ENCODE results near the gene MC1R.
"Not testable (repeated sequence)": the region's sequence is repeated elsewhere in the genome, so short reads cannot be mapped to it uniquely, and the experiment has no call there.

The MC1R gene

DNA sequence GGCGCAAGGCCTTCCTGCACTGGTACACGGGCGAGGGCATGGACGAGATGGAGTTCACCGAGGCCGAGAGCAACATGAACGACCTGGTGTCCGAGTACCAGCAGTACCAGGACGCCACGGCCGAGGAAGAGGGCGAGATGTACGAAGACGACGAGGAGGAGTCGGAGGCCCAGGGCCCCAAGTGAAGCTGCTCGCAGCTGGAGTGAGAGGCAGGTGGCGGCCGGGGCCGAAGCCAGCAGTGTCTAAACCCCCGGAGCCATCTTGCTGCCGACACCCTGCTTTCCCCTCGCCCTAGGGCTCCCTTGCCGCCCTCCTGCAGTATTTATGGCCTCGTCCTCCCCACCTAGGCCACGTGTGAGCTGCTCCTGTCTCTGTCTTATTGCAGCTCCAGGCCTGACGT, 17.0 kb downstream of the MC1R start:
- DNase-seq, result not testable (repeated sequence)

DNA sequence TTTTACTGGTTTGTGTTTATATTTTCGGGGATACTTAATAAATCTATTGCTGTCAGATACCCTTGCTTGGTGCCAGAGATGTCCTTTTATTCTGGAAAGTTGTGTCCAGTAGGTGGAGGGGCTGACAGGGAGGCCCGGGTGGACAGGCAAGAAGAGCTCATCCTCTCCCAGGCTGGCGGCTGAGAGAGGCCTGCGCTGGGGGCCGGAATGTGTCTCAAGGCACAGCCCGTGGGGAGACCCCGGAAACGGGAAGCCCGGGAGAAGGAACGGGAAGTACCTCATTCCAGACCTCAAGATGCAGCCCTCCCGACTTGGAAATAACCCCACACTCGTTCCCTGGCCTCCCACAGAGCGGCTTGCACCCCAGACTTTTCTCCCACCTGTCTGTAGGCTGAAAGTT, 17.4 kb downstream of the MC1R start:
- no peak for DNase-seq

DNA sequence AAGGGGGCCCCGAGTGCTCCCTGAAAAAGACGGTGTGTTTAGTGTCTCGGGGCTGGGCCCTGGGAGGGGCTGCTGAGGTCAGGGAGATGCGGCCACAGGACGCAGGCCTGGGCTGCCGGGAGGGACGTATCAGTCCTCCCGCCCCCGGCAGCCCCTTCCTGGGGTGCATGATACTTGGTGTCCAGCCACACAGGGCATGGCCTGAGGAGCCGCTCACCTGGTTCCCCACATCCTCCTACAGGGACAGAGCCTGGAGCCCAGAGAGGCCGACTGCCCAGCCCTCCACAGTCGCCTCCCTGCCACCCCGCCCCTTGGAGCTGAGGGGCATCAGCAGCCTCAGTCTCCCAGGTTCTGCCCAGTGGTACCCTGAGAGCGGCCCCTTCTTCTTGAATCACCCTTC, 17.8 kb downstream of the MC1R start:
- no peak for DNase-seq

DNA sequence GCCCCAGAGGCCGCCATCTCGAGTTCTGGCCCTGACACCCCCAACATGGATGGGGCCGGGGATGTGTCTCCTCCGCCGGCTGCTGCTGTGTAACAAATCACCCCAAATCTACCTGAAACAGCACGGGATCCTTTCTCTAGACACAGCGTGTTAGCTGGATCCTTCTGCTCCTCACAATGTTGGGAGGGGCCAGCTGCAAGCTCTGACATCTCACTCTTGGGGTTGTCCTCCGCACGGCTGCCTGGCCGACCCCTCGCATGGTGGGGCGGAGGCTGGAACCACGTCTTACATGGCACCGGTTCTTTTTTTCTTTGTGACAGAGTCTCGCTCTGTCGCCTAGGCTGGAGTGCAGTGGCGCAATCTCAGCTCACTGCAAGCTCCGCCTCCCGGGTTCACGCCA, 18.3 kb downstream of the MC1R start:
- no peak for DNase-seq

DNA sequence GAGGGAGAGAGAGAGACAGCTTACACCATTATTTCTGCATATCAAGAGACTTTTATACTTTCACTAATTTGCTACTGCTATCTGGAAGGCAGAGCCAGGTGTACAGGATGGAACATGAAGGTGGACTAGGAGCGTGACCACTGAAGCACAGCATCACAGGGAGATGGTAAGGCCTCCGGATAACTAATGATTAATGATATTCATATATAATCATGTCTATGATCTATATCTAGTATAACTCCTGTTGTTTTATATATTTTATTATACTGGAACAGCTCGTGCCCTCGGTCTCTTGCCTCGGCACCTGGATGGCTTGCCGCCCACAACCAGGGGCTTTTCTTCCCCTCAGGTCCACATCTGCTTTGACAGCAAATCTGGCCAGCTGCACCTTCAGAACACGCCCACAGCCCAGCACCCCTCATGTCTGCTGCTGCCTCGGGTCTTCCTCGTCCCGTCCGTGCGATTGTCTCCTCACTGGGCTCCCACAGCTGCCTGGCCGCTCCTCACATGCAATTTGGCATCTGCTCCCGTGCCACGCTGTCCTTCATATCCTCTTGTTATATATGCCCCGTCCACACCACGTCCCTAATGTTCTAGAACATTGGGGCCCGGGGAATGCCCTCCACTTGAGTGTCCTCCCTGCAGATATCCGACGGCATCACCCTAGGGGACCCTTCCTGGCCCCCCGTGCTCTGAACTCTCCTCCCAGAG, 19.7 kb downstream of the MC1R start:
- DNase-seq, result no peak

DNA sequence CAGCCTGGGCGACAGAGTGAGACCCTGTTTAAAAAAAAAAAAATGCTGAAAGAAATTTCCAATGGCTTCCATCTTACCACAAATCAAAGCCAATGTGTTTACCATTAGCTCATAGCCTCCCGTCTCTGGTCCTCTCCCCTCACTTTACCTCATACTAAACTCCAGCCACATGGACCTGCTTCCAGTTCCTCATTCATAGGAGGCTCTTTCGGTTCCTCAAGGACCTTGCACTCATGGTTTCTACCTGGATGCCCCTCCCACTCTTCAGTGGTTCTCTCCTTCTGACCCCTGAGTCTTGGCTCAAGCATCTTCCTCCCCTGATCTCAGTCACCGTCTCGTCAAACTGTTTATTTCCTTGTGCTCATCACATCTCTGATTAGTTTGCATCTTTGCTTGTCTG, 26.1 kb downstream of the MC1R start:
- DNase-seq, result no peak

DNA sequence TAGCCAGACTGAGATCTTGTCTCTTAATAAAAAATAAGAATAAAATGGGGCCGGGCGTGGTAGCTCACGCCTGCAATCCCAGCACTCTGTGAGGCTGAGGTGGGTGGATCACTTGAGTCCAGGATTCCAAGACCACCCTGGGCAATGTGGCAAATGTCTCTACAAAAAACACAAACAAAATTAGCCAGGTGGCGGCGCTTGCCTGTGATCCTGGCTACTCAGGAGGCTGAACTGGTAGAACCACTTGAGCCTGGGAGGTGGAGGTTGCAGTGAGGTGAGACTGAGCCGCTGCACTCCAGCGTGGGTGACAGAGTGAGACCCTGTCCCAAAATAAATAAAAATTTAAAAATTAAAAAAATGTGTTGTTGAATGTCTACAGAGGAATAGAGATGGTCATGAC, 27.0 kb downstream of the MC1R start:
- DNase-seq, result no peak

DNA sequence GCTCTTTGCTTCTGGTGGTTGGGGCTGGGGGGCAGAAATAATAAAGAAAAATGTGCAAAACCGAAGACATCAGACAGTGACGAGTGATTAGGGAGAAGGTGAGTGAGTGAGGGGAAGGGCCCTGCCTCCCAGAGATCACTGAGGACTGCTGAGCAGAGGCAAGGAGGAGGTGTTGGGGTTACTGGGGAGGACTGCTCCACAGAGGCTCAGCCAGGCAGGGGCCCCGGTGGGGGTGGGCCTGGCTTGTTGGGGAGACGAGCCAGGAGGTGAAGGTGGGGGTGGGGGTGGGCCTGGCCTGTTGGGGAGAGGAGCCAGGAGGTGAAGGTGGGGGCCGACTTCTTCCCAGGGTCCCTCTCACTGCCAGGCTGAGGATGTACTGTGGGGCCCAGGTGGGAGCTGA, 27.9 kb downstream of the MC1R start:
- no peak for DNase-seq

DNA sequence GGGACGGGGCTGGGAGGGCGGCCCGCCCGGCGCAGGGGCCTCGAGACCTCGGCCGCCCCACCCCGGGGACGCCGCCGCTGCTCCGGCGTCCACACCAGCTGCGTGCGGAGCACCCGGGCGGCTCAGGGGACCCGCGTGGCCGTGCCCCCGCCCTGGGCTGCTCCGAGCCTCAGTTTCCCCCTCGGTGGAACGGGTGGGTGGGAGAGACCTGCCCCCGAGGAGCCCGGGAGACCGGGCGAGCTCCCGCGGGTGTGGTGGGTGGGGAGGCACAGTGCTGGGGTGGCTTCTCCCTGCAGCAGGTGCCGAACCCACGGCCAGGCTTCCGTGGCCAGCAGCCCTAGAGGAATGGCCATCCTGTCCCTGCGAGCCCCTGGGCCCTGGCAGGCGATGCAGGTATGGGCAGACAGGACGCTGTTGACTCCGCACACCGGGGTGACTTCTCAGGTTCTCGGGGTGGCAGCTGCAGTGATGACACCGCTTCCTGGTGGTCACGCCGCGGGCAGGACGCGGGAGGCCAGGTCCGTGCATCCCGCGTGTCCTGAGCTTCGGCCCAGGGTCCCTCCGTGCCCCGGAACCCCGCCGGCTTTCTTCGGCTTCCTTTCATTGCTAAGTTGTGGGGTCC, 30.6 kb downstream of the MC1R start:
- peak in 4 of 14 donors; percentile 13 to 50 (median 29) for DNase-seq

DNA sequence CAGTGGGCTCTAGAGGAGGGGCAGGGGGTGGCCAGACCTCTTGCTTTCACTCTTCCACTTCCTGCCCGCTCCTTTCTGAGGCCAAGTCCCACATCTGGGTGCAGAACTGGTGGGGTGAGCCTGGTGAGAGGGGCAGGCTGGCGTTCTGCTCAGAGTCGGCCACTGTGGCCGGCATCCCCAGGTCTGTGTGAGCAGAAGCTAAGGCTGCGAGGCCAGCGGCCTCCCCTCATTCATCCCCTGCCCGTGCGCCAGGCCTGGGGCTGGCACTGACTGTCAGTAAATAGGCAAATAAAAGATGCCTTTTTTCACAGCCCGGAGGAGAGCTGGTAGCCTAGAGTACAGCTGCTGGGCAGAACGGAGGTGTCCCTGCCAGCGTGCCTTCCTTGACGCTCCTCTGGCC, 31.1 kb downstream of the MC1R start:
- peak in 6 of 14 donors; percentile 12 to 39 (median 25) for DNase-seq

DNA sequence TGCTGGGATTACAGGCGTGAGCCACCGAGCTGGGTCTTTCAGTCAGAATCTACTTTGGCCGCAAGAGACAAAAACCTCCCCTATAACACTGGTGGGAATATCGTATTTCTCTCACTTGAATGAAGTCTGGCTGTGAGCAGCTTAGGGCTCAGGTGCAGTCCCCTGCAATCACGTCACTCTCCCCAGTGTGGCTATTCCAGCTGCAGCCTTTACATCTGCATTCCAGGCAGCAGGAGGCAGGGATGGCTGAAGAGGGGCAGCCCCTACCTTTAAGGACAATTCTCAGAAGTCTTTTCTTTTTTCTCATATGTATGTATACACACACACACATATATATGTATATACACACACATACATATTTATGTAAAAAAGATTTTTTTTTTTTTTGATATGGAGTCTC, 32.8 kb downstream of the MC1R start:
- DNase-seq, result no peak

DNA sequence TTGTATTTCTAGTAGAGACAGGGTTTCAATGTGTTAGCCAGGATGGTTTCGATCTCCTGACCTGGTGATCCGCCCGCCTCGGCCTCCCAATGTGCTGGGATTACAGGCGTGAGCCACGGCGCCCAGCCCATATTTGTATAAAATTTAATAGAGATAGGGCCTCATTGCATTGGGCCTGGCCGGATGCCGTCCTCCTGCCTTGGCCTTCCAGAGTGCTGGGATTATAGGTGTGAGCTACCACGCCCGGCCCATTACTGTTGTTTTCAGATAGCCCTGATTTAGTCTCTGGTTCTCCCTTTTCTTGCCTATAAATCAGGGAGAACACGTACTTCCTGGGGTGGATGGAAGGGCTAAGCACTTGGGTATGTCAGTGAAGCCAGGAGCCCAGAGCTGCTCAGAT, 33.4 kb downstream of the MC1R start:
- no peak for DNase-seq

DNA sequence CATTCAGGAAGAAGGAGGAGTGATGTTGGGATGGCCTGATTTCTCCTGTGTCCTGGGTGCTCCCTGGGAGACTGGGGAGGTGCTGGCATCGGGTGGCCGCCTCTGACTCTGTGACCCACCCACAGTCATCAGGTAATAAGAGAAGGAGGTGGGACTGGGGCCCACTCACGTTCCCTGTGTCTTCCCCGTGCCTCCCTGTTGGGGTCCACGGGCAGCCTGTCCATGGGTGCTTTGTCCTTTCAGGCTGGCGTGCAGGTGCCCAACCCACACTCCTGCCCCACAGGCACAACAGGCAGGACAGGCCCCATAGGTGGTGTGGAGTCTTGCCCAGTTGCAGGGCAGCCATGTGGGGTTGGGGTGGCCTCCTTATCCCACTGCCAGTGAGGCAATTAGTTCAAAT, 33.9 kb downstream of the MC1R start:
- DNase-seq, result no peak

DNA sequence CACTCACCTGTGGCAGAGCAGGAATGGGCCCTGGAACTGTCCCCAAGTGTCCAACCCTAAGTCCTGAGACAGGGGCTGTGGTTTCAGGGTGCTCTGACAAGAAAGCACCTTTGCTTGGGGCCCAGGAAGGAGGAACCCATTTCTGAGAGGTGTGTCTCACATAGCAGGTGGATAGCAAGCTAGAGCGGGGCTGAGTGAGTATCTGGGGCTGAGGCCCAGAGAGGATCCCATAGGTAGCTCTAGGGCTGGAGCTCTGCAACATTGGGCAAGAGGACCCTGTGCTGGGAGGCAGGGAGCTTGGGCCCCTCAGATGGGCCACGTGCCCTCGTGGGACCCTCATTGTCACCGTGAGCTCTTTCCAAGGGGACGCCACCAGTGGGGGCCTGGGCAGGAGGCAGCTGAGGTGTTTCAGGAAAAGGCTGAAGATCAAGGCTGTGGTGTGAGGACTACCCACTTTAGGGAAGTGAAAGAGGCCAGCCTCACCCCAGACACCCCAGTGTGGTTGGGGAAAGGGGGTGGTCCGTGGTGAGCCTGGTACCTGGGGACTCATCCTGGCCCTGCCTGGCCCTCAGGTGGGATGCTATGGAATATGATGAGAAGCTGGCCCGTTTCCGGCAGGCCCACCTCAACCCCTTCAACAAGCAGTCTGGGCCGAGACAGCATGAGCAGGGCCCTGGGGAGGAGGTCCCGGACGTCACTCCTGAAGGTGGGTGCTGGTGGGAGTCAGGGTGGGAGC, 35.2 kb downstream of the MC1R start:
- no peak for DNase-seq

DNA sequence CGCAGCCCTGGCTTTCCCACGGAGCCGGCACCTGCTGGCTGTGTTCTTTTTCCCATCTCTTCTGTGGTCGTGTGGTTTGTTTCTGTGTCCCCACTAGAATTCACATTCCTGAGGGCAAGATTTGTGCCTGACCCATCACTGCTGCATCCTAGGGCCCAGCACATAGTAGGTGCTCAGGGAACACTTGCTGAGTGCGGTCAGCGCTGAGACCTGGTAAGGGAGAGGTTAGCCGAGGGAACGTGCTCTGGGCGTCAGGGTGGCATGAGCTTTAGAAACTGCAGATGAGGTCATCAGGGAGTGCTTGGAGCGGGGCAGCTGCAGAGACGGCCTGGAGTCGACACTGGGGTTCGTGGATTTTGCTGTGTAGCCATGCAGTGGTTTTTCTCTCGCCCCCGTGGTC, 35.8 kb downstream of the MC1R start:
- DNase-seq, result no peak

DNA sequence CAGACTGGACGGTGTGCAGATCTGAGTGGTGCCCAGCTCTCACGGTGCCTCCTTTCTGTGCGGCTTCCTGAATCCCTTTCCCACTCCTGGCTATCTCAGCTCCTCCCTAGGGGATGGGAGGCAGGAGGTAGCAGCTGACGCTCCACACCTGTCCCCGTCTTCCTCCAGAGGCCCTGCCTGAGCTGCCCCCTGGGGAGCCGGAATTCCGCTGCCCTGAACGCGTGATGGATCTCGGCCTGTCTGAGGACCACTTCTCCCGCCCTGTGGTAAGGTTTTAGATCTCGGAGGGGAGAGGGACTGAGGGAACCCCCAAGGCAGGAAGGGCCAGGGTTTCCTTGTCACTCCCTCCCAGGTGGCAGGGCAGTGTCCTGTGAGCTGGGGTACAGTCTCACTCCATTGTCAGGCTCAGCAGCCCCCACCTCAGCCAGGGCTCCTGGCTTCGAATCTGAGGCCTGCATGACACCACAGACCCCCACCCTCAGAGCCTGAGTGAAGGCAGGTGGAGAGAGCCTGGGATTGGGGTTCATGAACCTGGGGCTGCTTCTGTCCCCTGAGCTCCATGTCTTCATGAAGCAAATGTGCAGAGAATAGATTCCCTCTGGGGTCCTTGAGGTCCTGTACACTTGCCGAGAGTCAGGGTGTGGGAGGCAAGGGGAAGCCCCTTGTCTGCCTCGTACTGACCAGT, 36.5 kb downstream of the MC1R start:
- no peak for DNase-seq

DNA sequence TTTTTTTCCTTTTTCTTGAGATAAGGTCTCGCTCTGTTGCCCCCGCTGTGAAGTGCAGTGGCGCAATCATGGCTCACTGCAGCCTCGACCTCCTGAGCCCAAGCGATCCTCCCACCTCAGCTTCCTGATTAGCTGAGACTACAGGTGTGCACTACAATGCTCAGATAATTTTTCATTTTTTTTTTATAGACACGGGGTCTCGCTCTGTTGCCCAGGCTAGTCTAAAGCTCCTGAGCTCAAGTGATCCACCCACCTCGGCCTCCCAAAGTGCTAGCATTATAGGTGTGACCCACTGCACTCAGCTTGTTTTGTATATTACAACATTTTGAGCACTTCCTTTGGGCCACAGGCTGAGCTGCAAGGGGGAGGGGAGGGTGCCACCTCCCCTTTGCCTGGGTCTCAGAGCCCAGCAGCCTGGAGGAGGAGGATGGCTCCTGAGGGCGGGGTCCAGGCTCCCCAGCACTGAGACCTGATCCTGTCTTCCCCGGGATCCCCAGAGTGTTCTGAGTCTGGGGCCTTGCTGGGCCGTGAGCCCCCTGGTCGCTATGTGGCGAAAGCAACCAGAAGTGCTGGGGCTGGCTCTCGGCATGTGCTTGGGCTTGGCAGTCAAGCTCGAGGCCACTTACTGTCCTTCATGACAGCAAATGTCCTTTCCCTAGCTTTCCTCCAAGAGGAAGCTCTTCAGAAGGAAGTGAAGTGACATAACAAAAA, 38.0 kb downstream of the MC1R start:
- DNase-seq, result no peak

DNA sequence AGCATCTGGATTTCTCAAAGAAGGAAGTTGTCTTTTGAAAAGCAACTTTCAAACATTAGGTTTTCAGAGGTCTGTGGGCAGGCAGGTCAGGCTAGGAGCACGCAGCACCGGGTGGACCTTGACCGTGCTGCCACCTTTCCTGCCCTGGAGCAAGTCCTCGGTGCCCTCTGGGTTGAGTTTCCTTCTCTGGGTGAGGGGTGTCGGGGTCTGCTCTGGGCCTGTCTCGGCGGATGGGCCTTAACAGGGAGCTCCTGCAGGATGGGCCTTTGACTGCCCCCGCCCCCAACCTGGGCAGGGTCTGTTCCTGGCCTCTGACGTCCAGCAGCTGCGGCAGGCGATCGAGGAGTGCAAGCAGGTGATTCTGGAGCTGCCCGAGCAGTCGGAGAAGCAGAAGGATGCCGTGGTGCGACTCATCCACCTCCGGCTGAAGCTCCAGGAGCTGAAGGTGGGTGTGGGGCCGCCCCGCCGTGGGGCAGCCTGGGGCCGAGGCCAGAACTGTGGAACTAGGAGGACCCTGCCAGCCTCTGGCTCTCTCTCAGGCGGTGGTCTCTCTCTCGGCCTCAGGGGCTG, 38.6 kb downstream of the MC1R start:
- DNase-seq, result no peak

DNA sequence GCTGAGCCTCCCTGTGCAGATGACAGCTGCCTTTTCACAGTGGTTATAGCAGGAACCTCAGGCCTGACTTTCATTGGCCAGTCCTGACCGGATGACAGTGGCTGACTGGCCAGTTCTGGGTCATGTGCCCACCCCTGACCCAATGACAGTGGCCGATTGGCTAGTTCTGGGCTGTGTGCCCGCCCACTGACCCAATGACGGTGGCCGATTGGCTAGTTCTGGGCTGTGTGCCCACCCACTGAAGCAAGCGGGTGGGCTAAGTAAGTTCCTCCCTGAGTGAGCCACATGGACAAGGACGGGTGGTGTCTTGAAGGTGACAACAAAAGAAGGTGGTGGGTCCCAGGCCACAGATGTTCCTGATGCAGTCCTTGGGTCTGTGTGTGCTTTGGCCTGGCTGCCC, 39.4 kb downstream of the MC1R start:
- peak in 2 of 14 donors; percentile 11 to 18 for DNase-seq

DNA sequence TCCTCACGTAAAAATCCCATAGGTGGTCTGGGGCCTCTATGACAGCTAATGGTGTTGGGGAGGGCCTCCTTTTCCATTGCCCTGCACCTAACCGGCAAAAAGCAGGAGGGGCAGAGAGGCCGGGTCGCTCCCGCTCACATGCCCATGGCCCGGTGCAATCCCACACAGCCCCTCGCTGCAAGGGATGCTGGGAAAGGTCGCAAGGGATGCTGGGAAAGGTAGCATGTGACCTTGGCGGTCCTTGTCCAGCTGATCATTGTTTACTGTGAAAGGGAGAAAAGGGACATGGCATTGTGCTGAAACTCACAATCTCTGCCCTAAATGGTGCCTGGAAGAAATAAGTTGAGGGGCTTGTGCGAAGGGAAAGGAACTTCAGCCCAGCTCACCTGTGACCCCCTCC, 39.9 kb downstream of the MC1R start:
- DNase-seq, result no peak

DNA sequence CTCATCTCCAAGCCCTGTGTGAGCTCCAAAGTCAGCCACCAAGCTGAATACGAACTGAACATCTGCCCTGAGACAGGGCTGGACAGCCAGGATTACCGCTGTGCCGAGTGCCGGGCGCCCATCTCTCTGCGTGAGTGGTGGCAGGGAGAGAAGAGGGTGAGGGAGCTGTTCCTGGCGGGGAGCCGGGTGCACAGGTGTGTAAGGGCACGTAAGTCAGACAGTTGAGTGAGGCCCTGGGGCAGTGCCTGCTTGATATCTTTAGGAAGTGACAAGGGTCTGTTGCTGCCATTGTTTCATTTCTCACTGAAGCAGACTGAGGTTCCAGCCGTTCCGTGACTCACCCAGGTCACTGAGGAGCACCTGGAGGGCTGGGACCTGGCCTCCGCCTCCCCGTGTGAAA, 42.3 kb downstream of the MC1R start:
- DNase-seq, result no peak

DNA sequence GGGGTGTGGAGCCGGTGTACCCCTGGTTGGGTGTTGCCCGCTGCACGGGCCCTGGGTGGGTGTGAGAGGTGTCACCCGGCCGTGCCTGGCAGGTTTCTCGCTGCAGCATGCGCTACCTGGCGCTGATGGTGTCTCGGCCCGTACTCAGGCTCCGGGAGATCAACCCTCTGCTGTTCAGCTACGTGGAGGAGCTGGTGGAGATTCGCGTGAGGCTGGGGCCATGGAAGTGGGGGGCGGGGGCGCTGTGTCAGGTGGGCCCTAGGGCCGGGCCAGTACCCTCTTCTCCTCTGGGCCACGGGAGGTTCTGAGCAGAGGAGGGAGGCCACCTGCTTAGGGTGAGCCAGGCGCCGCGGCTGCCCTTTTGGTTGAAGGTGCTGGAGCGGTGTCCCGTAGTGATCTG, 43.3 kb downstream of the MC1R start:
- DNase-seq, result no peak

All from C1 segment of cervical spinal cord (tissue), 14 donors.